ENCODE data around the gene BHLHE23. TPM values are rescaled to one million over a fixed set of nuclear protein-coding genes. Genes with fewer than 3 reads are reported as not detected.
A peak's percentile ranks its signal among the peaks of the same experiment; 100 is the strongest.
"Not testable (repeated sequence)": the region's sequence is repeated elsewhere in the genome, so short reads cannot be mapped to it uniquely, and the experiment has no call there.

The BHLHE23 gene
- total RNA-seq, 2 donors from 2014 or later, result not detected

- DNase-seq (no peak), ATAC-seq (no peak)
- intact Hi-C loops (cut with DNase I), result no loop called here
These were observed 37.8 kb upstream of the BHLHE23 start for GRCh38 chr20:63044605-63045004.

- no peak for DNase-seq
- no peak for ATAC-seq
- intact Hi-C loops (cut with DNase I), result no loop called here
These were observed 37.4 kb upstream of the BHLHE23 start for GRCh38 chr20:63044204-63044600.

- intact Hi-C loops (cut with DNase I), result no loop called here
- no peak for DNase-seq
- no peak for ATAC-seq
These were observed 36.8 kb upstream of the BHLHE23 start for GRCh38 chr20:63043348-63044203.

DNA sequence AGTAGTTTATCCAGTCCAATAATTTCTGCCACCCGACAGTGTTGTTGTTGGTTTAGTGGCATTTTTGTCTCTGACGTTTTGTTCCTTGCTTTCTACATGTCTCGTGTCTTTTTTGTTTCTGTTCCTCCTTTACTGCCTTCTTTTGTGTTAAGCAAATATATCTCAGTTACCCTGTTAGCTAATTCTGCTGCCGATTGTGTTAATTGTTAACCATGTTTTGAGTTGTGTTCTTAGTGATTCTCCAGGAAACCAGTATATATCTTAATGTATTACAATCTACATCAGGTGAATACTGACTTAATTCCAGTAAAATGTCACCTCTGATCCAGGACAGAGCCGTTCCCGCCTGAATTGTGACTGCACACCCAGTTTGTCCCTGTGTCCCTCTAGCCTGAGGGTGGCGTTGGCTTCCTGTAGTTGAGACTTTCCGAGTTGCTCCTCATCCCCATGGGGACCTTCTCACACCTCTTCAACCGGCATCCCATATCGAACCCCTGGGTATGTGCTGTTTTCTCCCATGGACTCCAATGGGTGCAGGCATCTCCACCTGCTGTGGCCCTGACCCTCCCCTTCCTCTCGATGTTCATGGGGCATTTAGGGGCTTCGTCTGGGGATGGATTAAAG, 35.8 kb upstream of the BHLHE23 start:
- intact Hi-C loops (cut with DNase I), result no loop called here
- ATAC-seq, result no peak

DNA sequence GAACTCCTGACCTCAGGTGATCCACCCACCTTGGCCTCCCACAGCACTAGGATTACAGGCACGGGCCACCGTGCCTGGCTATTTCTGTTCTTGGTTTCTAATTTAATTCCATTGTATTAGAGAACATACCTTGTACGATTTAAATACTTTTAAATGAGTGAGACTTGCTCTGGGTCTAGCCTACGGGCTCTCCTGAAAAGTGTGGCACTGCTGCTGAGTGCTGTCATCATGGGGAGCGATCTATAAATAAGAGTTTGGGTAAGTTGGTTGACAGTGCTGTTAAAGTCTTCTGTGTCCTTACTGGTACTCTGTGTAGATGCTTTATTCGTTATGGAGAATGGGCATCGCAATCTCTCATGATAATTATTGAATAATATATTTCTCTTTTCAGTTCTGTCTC, 35.0 kb upstream of the BHLHE23 start:
- DNase-seq (no peak), ATAC-seq (no peak)
- intact Hi-C loops (cut with DNase I), result no loop called here

More for the DNA sequence above, 35.8 kb upstream of the BHLHE23 start:
- no peak for DNase-seq

DNA sequence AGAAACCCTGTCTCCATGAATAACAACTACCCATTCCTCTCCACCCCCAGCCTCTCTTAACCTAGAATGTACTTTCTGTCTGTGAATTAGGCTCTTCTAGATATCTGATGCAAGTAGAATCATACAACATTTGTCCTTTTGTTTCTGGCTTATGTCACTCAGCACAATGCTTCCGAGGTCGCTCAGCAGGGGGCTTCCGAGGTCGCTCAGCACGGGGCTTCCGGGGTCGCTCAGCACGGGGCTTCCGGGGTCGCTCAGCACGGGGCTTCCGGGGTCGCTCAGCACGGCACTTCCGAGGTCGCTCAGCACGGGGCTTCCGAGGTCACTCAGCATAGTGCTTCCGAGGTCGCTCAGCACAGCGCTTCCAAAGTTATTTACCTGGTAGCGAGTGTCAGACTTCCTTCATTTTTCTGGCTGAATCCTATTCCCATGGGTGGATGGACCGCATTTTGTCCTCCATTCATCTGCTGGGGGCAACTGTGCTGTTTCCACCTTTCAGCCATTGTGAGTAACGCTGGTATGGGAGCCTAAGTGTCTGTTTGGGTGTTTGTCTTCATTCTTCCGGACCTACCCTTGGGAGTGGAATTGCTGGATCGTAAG, 31.0 kb upstream of the BHLHE23 start:
- DNase-seq, result no peak
- ATAC-seq, result no peak

DNA sequence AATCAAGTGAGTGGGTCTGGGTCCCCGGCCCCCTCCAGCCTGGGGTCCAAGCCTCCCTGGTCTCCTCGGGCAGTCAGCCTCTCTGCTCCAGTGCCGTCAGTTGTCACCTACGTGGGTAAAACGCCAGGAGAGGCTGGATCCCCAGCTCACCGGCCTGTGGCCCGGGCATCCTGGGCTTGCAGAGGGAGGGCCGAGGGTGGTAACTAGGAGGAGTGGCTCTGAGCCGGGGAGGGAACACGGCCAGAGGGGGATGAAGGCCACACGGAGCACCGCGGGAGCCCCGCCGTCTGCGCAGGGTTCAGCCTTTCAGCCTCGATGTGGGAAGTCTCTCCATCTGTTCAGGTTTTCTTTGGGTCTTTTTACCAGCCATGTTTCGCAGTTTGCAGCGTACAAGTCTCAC, 29.5 kb upstream of the BHLHE23 start:
- ATAC-seq, result no peak
- intact Hi-C loops (cut with DNase I), result no loop called here
- peak; percentile 9 for DNase-seq

More for the DNA sequence above, 31.0 kb upstream of the BHLHE23 start:
- intact Hi-C loops (cut with DNase I), result no loop called here

DNA sequence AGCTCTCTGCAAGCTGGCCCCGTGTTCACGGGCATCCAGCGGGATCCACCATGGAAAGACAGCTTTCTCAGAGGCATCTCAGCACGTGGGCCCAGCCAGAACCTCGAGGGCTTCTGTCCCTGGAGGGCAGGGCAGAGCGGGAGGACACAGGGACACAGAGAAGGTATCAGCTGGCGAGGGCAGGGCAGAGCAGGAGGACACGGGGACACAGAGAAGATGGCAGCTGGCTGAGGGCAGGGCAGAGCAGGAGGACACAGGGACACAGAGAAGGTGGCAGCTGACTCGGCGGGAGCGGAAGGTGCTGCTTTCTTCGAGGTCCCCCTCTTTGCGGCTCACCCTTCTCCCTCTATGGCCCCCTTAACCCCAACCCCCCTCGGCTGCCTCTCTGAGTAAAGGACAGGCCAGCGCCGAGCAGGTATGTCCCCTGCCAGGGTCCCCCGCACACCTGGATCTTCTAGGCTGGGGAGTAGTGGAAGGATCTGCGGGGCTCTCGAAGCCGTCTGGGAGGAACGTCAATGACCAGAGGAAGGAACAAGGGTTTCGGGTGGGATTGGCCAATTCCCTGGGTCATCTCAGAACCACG, 28.9 kb upstream of the BHLHE23 start:
- no peak for DNase-seq

DNA sequence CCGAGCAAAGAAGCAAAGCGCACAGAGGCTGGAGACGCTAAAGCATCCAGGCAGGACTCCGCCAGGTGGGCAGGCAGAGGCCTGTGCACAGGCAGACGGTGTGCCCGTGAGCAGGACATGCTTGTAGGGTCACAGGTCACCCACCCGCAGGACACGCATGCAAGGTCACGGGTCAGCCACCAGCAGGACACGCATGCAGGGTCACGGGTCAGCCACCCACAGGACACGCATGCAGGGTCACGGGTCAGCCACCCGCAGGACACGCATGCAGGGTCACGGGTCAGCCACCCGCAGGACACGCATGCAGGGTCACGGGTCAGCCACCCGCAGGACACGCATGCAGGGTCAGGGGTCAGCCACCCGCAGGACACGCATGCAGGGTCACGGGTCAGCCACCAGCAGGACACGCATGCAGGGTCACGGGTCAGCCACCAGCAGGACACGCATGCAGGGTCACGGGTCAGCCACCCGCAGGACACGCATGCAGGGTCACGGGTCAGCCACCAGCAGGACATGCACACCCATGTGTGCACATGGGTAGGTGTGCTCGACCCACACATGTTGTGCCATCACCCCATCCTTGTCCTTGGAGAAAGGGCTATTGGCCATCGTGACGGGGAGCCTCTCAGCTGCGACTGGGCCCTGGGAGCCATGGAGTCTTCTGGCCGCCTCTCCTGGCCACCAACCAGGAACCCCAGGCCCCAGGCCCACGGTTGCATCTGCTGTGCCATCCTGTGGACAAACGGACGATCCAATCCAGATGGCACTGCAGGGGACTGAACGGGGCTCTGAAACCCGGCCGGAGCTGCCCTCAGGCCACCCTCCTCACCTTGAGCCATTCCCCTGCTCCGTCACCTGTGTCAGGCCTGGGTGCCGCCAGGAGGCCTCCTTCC, 28.2 kb upstream of the BHLHE23 start:
- intact Hi-C loops (cut with DNase I); ATAC-seq; DNase-seq: not testable (repeated sequence)

More for the DNA sequence above, 28.9 kb upstream of the BHLHE23 start:
- intact Hi-C loops (cut with DNase I), result no loop called here
- ATAC-seq, result no peak

- peak; percentile 9 for DNase-seq
- ATAC-seq, result no peak
- intact Hi-C loops (cut with DNase I), result no loop called here
These were observed 27.3 kb upstream of the BHLHE23 start for GRCh38 chr20:63033794-63034709.

GRCh38 chr20:63032861-63033793, 26.4 kb upstream of the BHLHE23 start:
- intact Hi-C loops (cut with DNase I), result no loop called here
- no peak for ATAC-seq
- DNase-seq, result no peak

DNA sequence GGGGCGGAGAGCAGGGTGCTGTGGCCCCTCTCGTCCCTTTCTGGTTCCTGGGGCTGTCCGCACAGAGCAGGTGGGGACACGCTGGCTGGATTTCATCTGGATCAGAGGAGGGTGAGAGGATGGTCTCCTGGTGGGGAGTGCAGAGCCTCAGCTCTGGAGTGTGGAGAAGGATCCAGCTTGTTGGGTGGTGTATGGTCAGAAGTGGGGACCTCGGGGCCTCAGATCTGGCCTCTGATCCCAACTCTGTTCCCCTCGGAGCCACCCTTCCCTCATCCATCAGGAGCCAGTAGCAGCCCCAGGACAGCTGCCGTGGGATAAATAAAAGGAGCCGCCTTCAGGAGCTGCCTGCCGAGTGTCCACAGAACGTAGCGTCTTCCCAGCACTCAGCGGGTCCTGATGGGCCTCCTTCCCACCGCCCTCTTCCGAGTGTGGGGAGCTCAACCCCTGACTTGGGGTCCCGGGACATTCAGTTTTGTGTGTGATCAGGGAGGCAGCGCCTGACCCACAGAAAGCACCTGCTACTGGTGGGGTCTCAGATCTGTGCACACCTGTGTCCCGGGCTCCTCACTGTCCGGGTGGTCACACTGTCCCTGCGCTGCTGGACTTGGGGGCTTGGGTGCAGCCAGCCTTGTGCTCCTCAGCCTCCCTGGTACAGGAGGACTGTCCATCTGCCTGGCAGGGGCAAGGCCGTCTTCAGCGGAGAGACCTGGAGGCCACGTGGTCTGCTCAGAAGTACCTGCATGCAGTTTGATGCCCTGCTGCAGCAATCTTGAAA, 25.4 kb upstream of the BHLHE23 start:
- intact Hi-C loops (cut with DNase I), result no loop called here
- DNase-seq, result no peak
- no peak for ATAC-seq

- ATAC-seq (no peak), DNase-seq (no peak)
- intact Hi-C loops (cut with DNase I), result no loop called here
These were observed 24.7 kb upstream of the BHLHE23 start for GRCh38 chr20:63031251-63032014.

- intact Hi-C loops (cut with DNase I), result no loop called here
- ATAC-seq (no peak), DNase-seq (no peak)
These were observed 22.8 kb upstream of the BHLHE23 start for GRCh38 chr20:63029358-63030121.

DNA sequence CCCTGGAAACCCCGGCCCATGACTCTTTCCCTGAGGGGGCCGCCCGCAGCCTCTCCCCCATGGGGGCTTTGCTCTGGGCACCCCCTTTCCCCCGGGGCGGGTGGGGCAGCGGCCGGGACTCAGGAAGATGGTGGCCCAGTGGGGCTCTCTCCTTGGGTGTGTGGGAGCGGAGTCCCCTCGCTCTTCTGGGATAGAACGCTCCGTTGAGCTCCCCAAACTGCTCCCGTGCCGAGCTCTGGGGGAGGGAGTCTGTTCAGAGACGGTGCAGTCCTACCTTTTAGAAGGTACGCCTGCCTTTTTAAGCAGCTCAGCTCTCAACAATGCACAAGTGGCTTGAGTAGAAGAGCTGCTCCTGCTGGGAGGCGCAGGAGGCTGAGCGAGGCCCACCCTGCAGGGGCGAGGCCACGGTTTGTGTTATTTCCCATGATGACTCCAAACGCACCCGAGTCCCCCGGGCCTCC, 21.7 kb upstream of the BHLHE23 start:
- intact Hi-C loops (cut with DNase I), result no loop called here
- DNase-seq (no peak), ATAC-seq (no peak)

Data from left cardiac atrium (tissue), 4 donors.